Keratinocyte (primary cell): ENCODE measurements around the gene TARS2.

Source experiments
- CTCF ChIP-seq, 3 experiments: IDR thresholded peaks in 1 of 3; conservative IDR thresholded peaks in 1 of 3; optimal IDR thresholded peaks in 1 of 3; 2 replicates in 2 of 3; 3 replicates in 1 of 3; pipeline versions ENCODE3 to v1.5.1; 2011; ENCODE audit warnings: low read length in 3 of 3, mild to moderate bottlenecking in 3 of 3, moderate library complexity in 2 of 3, control low read depth in 1 of 3, inconsistent platforms in 1 of 3; ENCODE audit not compliant: insufficient read depth in 2 of 3; ENCODE audit errors: extremely low read depth in 1 of 3
- EZH2 ChIP-seq: IDR thresholded peaks from one replicate; pipeline ENCODE4 v1.6.1; 2012; ENCODE audit warnings: inconsistent platforms, mild to moderate bottlenecking, low read length, moderate library complexity

- TF ChIP-seq CTCF (optimal IDR thresholded peaks at IDR 0.05 in 1 of 3, IDR thresholded peaks at IDR 0.05 in 1 of 3, conservative IDR thresholded peaks at IDR 0.05 in 1 of 3; ENCODE audit: extremely low read depth in 1 of 3, insufficient read depth in 2 of 3, low read length in 3 of 3) (peak; percentile 28 to 36 (median 31)), EZH2 (no peak)
These were observed 2.4 kb upstream of the TARS2 start for GRCh38 chr1:150484861-150485260.
